NCI-H1092 treated with DMSO at 0.1 percent for 48 hours (cell line): Measurements from ENCODE around the gene DHODH.
A peak's percentile ranks its signal among the peaks of the same experiment; 100 is the strongest.
"Not testable (repeated sequence)": the region's sequence is repeated elsewhere in the genome, so short reads cannot be mapped to it uniquely, and the experiment has no call there.

Experiments
- DNase-seq: peaks from one replicate; lab custom pipeline; 2025; lab: John Stamatoyannopoulos, UW

The DHODH gene

GRCh38 chr16:72008424-72009216 lies at the start of gene DHODH:
TSS of gene DHODH (plus strand) at chr16:72008744. CDS start at chr16:72008765, 21 bp downstream.
- peak; percentile 99 for DNase-seq

GRCh38 chr16:71961066-71962039 lies 47.2 kb upstream of the DHODH start:
- DNase-seq, result peak; percentile 78

- DNase-seq, result no peak
Measured at GRCh38 chr16:71963125-71963875, 45.2 kb upstream of the DHODH start.

- DNase-seq, result no peak
Measured at GRCh38 chr16:71965223-71965622, 43.3 kb upstream of the DHODH start.

GRCh38 chr16:71966932-71967331 lies 41.6 kb upstream of the DHODH start:
- no peak for DNase-seq

- DNase-seq, result no peak
Measured at GRCh38 chr16:71969353-71969752, 39.2 kb upstream of the DHODH start.

GRCh38 chr16:71971571-71971970 lies 37.0 kb upstream of the DHODH start:
- no peak for DNase-seq

GRCh38 chr16:71972356-71972755 lies 36.2 kb upstream of the DHODH start:
- no peak for DNase-seq

GRCh38 chr16:71973001-71973400 lies 35.5 kb upstream of the DHODH start:
- no peak for DNase-seq

GRCh38 chr16:71974068-71974818 lies 34.3 kb upstream of the DHODH start:
- no peak for DNase-seq

- no peak for DNase-seq
Measured at GRCh38 chr16:71985262-71985974, 23.1 kb upstream of the DHODH start.

GRCh38 chr16:71986131-71986530 lies 22.4 kb upstream of the DHODH start:
- DNase-seq, result no peak

- no peak for DNase-seq
Measured at GRCh38 chr16:71995038-71995437, 13.5 kb upstream of the DHODH start.

GRCh38 chr16:71997578-71997977 lies 11.0 kb upstream of the DHODH start:
- not testable (repeated sequence) for DNase-seq

- DNase-seq, result no peak
Measured at GRCh38 chr16:72001180-72001874, 7.2 kb upstream of the DHODH start.

GRCh38 chr16:72002619-72003018 lies 5.9 kb upstream of the DHODH start:
- no peak for DNase-seq

- not testable (repeated sequence) for DNase-seq
Measured at GRCh38 chr16:72008065-72008423, 500 bp upstream of the DHODH start.

- no peak for DNase-seq
Measured at GRCh38 chr16:72009779-72010178, 1.2 kb downstream of the DHODH start.

GRCh38 chr16:72012607-72013006 lies 4.1 kb downstream of the DHODH start:
- DNase-seq, result no peak

GRCh38 chr16:72013389-72013788 lies 4.8 kb downstream of the DHODH start:
- DNase-seq, result no peak
